A549 treated with ZK216348 at 1 μM for 4 hours (cell line): ENCODE data around the gene BZW1. TPM values are rescaled to one million over a fixed set of nuclear protein-coding genes. Genes with fewer than 3 reads are reported as not detected.

Experiments
- total RNA-seq: library from RNA; stranded (reverse); fragments of 200-300 nt; extraction: Qiagen RNA extraction; gene quantifications from 5 replicates; pipeline ENCODE4 v1.2.3, GENCODE V29; 2022; ENCODE audit warnings: low read depth

BZW1 gene
- 386 to 904 TPM (median 456 TPM) in 5 replicates for total RNA-seq

GRCh38 chr2:200811333-200812121 lies at the start of gene BZW1:
TSS of gene BZW1 (plus strand) at chr2:200811910. CDS start at chr2:200813218, 1,308 bp downstream.

GRCh38 chr2:200864176-200865034 lies 52.7 kb downstream of the BZW1 start, which contains the start of gene CLK1:
TSS of gene CLK1 (minus strand) at chr2:200864658. CDS start at chr2:200861862, 2,796 bp downstream.

Other genes with a start within 250 kb of the BZW1 start
- 3.8 to 5.2 TPM (median 4.9 TPM) in 5 replicates for gene AOX1, start 225.9 kb upstream of the BZW1 start, total RNA-seq
- 34.9 to 45.0 TPM (median 39.4 TPM) in 5 replicates for gene CLK1, start 52.7 kb downstream of the BZW1 start, total RNA-seq
- 21.4 to 25.6 TPM (median 23.9 TPM) in 5 replicates for gene PPIL3, start 77.2 kb downstream of the BZW1 start, total RNA-seq
- 37.1 to 45.2 TPM (median 41.6 TPM) in 5 replicates for gene NIF3L1, start 77.5 kb downstream of the BZW1 start, total RNA-seq
- 12.7 to 16.7 TPM (median 14.0 TPM) in 5 replicates for gene ORC2, start 151.8 kb downstream of the BZW1 start, total RNA-seq